Left cardiac atrium (tissue), 4 donors: ENCODE results near the gene GRB10. TPM values are rescaled to one million over a fixed set of nuclear protein-coding genes. Genes with fewer than 3 reads are reported as not detected.

Source experiments
- ATAC-seq, 2 donors: fragments of 200-7000 bp; cut with Tn5 transposase; one replicate each; pipeline ENCODE4 v1.9.1; 2020; ENCODE audit warnings: mild to moderate bottlenecking in 2 of 2, moderate library complexity in 2 of 2
- DNase-seq: peaks from one replicate; pipeline ENCODE4 v3.0.0-alpha.2; 2020
- intact Hi-C, 2 donors: fragments of 100-400 bp; cut with DNase I; formaldehyde crosslinking; loops; one replicate each; pipeline versions ENCODE4 v1.14.1 to v1.15.1; 2022 to 2023
- total RNA-seq, 2 donors: library from RNA; stranded (reverse); fragmentation: NEBNext Ultra II Directional; extraction: Animal tissue kit (Norgen Biotek cat#: 25700); gene quantifications; one replicate each; pipeline ENCODE4 v1.2.1, GENCODE V29; 2021
- donor health status: DM: no; HTN: yes; CAD: no.
- donor health status: DM: no; HTN: yes; CAD: no; lungs with severe emphysema.
- donor health status: DM: yes; HTN: yes; CAD: no.
- donor health status: Dilated cardiomyopathy.

The GRB10 gene
- total RNA-seq, 2 donors from 2014 or later, result 39.9 to 45.6 TPM

DNA sequence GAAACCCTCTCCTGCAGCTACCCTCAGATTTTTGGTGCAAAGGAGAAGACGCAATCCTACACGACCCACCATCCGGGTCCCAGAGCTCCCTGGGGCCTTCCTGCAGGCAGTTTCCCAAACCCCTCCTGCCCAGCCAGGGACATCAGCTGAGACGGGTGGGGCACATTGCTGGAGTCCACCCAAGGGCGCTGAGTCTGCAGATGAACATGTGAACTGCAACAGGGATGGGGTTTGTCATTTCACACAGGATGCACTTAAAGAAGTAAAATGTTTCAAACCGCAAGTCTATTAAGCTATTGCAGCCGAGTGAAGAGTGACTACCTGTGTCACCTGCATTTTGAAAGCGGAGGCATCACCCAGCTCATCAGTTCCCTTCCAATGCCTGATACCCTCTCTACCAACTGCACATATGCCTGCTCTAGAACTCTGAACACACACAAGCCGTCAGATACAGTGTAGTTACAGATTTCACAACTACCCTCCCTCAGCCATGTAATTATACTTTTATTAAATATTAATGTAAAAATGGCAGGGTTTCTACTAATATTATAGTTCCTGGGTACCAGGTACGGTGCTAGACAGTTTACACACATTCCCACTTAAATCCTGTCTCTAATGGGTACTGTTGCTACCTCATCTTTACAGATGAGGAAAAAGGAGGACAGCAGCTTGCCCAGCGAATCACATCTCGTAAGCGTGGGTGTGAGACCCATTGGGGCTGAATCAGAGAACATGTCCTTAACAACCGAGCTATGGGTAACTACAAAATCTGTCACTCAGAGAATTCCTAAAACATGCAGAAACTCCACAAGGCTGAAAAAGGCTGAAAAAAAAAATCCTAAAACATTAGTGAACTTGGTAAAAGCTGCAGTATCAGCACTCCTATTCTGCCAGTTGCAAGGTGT, 71.2 kb downstream of the GRB10 start:
- ATAC-seq (peak in 1 of 2 donors; percentile 32), DNase-seq (peak; percentile 50)
- intact Hi-C loops, result no loop called here

DNA sequence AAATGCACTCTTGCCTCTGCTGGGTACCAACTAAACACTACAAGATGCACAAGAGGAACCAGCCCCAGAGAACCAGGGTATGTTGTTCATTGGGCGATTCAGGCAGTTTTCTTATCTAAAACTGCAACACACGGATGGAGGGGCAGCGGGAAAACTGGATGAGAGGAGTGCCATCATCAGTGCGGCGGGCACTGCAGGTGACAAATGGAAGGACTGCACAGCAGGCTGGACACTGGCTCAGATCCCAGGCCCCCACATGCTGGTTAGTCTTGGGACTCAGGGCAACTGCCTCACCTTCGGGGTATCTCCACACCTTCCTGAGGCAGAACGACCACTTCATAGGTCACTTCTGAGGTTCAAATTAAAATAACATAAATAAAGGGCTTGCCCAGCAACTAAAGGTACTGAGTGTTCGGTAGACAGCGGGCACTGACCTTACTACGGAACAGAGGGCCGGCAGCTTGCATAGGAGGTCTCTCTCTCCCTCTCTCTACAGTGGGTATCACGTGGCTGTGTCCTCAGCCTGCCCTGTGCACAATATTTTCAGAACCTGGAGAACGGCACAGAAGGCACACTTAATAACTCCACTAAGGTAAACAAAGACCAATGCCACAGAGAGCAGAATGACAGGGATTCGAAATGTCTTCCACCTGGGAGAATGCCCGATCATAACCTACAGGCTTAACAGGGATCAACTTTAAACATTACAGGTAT, 72.1 kb downstream of the GRB10 start:
- DNase-seq (no peak), ATAC-seq (no peak)
- intact Hi-C loops, result no loop called here

DNA sequence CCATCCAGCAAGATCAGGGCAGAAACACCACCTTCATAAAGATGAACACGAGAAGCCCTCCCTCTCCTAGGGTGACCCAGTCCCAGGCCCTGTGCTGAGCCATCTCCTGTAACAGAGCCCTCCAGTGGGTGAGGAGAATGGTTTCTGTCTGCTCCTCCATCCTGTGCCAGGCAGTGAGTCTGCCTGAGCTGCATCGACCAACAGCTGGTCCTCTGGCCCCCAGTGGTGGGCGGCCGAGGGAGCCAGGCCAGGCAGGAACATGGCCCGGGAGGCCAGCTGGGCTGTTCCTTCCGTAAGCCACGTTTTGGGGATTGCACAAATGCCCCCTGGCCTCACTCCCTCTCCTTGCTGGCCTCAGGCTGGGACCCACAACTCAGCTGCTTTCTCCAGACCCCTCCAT, 73.5 kb downstream of the GRB10 start:
- DNase-seq (no peak), ATAC-seq (peak; percentile 19 to 31)
- intact Hi-C loops, result no loop called here

DNA sequence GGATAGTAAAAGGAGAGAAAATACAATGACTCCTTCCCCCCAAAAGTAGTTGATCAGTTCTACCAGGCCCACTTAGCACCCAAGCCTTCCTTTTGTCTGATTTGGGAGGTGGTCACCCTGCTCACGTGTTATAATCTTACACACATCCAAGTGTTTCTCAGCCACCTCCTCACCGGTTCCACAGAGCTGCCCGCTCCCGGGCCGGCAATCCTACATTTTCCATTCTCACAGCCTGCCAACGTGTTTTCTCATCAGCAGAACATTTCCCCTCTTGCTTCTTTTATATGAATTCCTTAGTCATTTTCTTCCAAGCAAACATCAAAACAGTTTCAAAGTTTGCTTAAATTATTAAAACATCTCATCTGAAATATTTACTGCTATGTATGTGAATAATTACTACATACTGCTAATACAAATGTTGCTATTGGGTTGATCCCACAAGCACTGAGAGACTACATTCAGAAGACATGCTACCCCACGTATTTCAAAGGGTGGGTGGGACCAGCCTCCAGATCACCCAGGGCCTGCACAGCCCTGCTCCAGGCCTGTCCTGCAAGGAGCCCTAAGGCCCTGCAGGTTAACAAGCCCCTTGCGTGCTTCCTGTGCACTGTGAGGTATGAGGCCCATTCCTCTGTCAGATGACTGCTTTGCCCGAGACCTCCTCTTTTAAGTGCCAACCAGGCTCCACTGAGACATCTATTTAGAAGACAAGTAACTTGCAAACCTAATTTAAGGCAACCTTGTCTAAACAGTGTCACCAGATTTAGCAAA, 75.3 kb downstream of the GRB10 start:
- DNase-seq (no peak), ATAC-seq (no peak)
- intact Hi-C loops, result no loop called here

DNA sequence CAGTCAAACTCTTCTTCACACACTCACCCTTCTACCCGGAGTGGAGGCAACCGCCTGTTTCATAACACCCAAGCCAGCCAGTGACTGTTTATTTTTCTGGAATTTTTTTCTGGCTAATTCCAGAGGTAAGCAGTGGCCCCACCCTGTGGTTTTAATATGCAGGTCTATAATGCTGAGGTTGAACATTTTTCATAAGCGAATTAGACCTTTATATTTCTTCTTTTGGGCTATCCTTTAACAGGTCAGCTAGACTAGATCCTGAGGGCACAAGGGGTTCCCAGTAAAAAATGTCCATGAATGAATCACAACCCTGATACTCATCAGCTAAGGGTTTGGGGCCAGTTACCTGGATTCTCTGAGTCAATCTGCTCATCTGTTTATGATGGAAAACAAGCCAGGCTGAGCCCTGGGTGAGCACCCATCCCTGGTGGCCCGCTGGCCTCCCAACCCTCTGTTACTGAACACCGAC, 76.2 kb downstream of the GRB10 start:
- DNase-seq (no peak), ATAC-seq (peak in 1 of 2 donors; percentile 43)
- intact Hi-C loops, result no loop called here

DNA sequence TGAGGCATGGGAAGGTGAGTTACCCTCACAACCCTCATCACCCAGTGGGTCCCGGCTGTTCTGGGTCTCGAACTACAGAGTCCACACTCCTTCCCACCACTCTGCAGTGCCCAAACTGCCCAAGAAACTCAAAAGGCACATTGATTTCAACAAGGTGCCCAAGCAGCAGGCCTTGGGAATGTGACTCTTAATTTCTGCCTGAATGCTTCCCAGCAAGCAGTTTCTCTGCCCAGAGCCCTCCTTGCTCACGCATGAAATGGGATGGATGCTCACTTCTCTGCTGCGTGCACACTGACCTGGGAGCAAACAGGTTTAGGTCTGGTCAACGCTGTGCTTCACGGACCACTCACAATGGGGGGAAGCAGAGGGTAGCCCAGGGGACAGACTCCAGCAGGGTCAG, 77.9 kb downstream of the GRB10 start:
- no peak for ATAC-seq

DNA sequence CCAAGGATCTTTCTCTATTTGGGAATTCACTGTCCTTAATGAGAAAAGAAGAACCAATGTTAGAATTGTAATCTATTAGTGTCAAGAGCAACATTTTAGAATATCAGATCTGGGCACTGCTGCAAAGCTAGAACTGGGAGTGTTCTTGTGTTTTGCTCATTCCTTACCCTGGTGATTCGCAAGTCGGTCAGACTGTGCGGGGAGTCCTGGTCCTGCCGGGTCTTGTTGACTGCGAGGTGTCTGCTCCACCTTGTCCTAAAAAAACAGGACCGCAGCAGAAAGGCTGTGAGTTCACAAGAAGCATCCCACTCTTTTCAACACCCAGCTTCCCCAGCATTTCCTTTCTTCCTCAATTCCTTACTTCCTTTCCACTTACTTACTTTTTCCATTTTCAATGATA, 79.0 kb downstream of the GRB10 start:
- DNase-seq, result no peak
- no peak for ATAC-seq
- intact Hi-C loops, result no loop called here

More for the DNA sequence above, 77.9 kb downstream of the GRB10 start:
- intact Hi-C loops, result no loop called here
- no peak for DNase-seq

DNA sequence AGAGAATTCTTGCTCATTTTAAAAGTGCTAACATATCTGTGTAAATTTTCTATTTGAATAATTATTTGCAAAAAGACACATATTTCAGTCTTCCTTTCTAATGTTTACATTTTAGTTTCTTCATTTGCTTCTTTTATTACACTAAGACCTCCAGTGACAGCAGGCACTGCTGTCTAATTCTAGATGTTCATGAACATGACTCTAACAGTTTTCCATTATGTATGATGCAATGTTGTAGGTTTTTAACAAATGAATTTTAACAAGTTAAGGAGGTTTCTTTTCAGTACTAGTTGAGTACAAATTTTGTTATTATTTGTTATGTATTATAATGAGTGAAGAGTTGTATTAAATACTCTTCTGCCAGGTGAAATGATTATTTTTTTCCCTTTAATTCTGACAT, 83.6 kb downstream of the GRB10 start:
- intact Hi-C loops, result no loop called here
- ATAC-seq (no peak), DNase-seq (no peak)

DNA sequence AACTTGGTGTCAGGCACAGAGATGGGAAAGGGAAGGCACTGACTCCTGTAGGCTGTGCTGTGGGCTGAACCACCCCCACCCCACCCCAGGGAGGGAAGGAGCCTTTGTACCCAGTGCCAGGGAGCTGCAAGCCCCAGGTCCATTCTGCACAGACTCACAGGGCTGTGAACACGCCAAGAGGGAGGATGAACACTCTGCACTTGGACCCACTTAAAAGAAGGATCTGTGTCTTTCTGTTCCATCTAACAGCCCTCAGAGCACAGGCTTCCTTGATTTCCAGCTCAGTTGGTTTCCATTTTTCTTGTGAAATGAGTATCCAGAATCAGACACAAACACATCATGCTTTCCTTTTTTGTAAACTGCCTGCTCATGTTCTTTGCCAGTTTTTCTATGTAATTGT, 84.9 kb downstream of the GRB10 start:
- ATAC-seq (no peak), DNase-seq (no peak)
- intact Hi-C loops, result no loop called here

DNA sequence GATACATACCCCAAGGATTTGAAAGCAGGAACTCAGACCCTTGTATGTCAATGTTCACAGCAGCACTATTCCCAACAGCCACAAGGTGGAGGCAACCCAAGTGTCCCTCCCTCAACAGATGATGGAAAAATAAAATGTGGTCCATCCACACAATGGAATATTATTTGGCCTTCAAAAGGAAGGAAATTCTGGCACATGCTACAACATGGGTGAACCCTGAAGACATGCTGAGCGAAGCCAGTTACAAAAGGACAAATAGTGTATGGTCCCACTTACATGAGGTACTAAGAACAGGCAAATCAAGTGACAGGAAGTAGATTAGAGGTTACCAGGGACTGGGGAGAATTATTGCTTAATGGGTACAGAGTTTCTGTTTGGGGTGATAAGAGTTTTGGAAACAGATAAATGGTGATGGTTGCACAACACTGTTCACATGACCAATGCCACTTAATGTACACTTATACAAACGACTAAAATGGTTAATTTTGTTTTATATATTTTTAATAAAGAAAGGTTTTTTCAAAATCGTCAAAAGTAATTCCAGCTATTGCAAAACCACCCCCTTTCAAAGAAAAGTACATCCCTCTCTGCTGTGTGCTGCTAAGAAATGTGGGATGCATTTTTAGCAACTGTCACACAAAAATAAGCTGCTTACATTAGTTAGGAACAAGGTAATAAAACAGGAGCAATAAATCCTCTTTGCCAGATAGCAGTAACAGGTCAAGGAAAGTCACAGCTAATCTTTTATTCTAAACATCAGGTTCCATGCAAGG, 85.7 kb downstream of the GRB10 start:
- DNase-seq (no peak), ATAC-seq (no peak)
- intact Hi-C loops, result no loop called here

DNA sequence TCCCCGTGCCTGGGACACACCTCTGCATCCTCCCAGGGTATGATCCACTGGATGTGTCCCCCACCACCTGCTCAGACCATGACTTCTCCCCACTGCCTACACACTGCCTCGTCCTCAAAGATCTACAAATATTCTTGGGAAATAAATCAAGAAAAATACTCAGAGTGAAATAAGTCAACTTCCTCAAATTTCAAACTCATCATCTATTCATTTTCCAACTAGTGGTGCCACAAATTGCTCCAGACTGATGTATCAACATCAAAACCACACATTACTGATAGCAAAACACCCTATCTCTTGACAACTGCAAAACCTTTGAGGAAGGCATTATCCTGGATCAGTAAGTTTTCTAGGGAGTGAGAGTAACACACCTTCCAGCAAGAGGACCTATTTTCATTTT, 87.7 kb downstream of the GRB10 start:
- DNase-seq (no peak), ATAC-seq (no peak)
- intact Hi-C loops, result no loop called here

DNA sequence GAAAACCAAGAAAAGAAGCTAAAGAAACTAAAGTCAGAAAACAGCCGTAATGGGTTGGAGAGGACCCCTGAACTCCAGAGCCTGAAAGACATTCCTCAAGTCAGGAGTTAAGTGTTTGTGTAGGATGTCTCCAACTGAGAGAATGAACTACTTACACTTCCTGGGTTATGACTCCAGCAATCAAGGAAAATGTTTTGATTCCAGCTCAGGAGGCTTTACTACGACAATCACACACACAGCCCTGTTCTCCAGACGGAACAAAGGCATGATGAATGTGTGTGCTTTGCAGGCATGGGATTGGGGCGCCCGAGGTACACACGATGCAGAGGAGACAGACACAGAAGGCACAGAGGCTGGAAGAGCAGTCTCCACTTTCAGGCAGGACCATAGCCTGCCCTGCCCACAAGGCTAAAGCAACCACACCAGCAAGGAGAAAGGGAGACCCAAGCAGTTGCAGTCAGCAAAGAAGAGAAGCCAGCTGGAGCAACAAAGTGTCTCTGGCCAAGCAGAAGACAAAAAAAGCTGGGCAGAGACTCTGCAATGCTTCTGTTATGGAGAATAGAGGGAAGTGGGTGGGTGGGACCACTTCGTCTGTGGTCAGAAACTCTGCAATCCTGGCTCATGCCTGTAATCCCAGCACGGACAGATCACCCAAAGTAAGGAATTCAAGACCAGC, 89.1 kb downstream of the GRB10 start:
- no peak for DNase-seq
- ATAC-seq, result no peak
- intact Hi-C loops, result no loop called here

DNA sequence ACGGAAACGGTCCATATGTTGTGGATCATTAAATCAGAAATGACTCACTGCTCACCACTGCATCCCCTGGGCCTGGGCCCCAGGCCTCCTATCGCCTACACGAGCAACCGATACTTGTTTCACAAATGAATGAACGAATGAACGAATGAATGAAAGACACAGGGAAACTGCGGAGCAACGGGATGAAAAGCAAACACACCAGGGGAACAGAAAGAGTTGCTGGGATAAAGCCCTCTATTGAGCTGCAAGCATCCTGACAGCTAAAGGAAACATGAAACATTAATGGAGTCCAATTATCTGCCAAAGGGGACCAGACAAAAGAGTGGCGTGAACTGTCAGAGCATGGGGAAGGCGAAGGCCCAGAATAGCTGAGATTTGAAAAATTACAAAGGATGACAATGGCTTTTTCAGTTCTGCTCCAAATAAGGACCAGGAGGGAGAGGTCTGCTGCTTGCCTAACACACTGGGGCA, 92.1 kb downstream of the GRB10 start:
- intact Hi-C loops, result no loop called here
- DNase-seq (no peak), ATAC-seq (no peak)

DNA sequence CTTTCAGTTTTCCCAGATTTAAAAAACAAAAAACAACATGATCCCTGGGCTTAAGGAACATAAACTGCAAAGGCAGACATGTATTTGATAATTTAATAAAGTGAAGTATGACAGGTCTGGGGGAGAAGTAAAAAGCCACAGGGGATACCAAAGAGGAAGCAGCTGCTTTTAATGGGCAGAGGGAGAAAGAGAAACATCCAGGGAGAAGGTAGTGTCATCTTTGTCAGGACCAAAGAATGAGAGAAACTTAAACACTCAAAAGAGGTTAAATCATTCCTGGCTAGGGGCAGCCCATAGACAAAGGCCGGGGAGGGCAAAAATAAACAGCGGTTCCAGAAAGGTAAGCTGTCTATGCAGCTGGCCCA, 94.5 kb downstream of the GRB10 start:
- no peak for DNase-seq
- no peak for ATAC-seq
- intact Hi-C loops, result loop anchor here in 1 of 2 donors (5.0 to 10.0 kb wide), 2 partner anchors 377 to 454 kb away; no protein-coding TSS in a partner anchor

DNA sequence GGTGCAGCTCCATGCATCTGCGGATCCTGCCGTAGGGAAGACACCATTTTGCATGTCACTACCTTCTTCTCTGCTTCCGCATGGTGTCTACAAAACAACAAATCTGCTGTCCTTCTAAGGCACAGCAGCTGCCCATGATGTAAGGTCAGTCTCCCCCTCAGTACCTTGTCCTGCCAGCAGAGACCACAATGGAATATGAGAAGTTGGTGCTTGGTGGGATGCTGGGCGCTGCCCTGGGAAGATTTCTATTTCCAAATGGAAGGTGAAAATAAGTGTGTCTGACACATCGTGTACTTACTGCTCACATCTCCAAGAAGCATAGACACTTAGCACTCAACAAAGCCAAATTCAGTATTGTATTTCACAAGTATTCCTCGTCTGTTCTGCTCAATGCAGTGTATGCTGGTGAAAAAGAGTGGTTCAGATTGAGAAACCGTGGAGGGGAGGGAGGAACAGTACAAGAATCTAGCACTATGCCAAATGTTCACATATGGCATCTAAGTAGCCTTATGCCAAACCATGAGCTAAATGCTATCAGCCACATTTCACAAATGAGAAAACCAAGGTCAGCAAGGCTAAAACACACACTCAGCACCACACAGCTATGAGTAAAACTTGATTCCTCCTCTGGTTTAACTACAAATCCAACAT, 95.0 kb downstream of the GRB10 start:
- intact Hi-C loops, result loop anchor here in 1 of 2 donors (5.0 to 10.0 kb wide), 2 partner anchors 377 to 455 kb away; no protein-coding TSS in a partner anchor
- DNase-seq (no peak), ATAC-seq (peak; percentile 48 to 68)

DNA sequence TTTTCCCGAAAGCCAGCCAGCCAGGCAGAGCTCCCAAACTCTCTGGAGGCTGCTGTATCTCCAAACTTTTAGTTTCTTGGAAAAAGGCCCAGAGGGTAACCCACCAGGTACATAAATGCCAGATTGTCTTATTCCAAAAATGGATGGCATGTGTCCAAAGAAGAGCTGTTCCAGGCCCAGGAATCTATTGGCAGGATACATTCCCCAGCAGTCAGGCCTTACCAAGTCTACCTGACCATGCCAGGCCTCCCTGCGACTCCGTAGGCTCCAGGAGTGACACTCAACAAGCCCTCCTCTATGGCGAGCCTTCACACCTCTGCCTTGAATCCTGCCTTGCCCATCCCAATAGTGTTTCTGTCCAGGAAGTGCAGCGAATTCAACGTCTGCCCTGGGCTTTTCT, 95.6 kb downstream of the GRB10 start:
- intact Hi-C loops, result loop anchor here in 1 of 2 donors (5.0 to 10.0 kb wide), 2 partner anchors 378 to 455 kb away; no protein-coding TSS in a partner anchor
- ATAC-seq (no peak), DNase-seq (no peak)
